ENCODE data around the gene SPOCK1. TPM values are rescaled to one million over a fixed set of nuclear protein-coding genes. Genes with fewer than 3 reads are reported as not detected.

Gene SPOCK1
- total and polyA plus RNA-seq, 2 donors (not counting 3 experiments of a cell fraction or from before 2014, with no cell fraction given), result 144 to 280 TPM

GRCh38 chr5:137144656-137145055 lies 354.5 kb downstream of the SPOCK1 start:
- no peaks in the 10 kb centered on the region for H3K36me3 ChIP-seq (ENCODE audit: control insufficient read depth in 2 of 2, extremely low read depth in 1 of 2, insufficient read depth in 2 of 2, low read length in 2 of 2)
- no peak for DNase-seq (ENCODE audit: low read depth, low spot score)
- BruUV-seq (replicated peaks), result no TSS peak
- no peaks in the 10 kb centered on the region for H4K20me1 ChIP-seq (replicated peaks; ENCODE audit: control insufficient read depth, extremely low read depth, insufficient read depth, low read length)
- no peak overlapping the region for H3K4me3 ChIP-seq (replicated peaks in 1 of 3; ENCODE audit: insufficient read depth in 1 of 3, low read depth in 1 of 3, low read length in 3 of 3)
- H3K9me3 ChIP-seq (replicated peaks; ENCODE audit: control insufficient read depth, insufficient read depth, low read length), result no peaks in the 10 kb centered on the region
- peaks cover 11% of the 10 kb centered on the region for H3K4me1 ChIP-seq (ENCODE audit: control insufficient read depth, extremely low read depth, insufficient read depth, low read length)
- dilution Hi-C loops (cut with MboI; ENCODE audit: extremely low pct_ligation_motif_present, low sequenced_read_pairs) (no loop called here), intact Hi-C loops (cut with micrococcal nuclease) (no loop called here)
- ChIA-PET POLR2A (no interaction called here), CTCF (interaction anchor here (1.3 to 1.6 kb wide), 2 partner anchors 19 to 175 kb away, joined by 3 read pairs; no protein-coding TSS in a partner anchor)
- H3K27me3 ChIP-seq (ENCODE audit: control insufficient read depth in 2 of 2, insufficient read depth in 2 of 2, low read length in 2 of 2), result no peaks in the 10 kb centered on the region
- no peaks in the 10 kb centered on the region for H3K9me1 ChIP-seq (replicated peaks; ENCODE audit: control insufficient read depth, extremely low read depth, insufficient read depth, low read length)
- no peak overlapping the region for H2AFZ ChIP-seq (ENCODE audit: low read depth, low read length)
- H3K27ac ChIP-seq (ENCODE audit: insufficient read depth, low read depth, low read length), result no peak overlapping the region
- peaks cover 21% of the 10 kb centered on the region for H3K79me2 ChIP-seq (ENCODE audit: control insufficient read depth, insufficient read depth, low read length)
- no peak overlapping the region for H3K4me2 ChIP-seq (ENCODE audit: insufficient read depth, low read length)
- TF ChIP-seq MAX (IDR thresholded peaks at IDR 0.05; ENCODE audit: insufficient read depth, insufficient read length) (no peak), CTCF (IDR thresholded peaks at IDR 0.05; ENCODE audit: extremely low read depth in 1 of 2, insufficient read depth in 1 of 2, low read depth in 1 of 2, low read length in 2 of 2) (no peak), JUN (IDR thresholded peaks at IDR 0.05; ENCODE audit: borderline replicate concordance, insufficient read depth, insufficient read length, low read depth) (no peak), MYC (IDR thresholded peaks at IDR 0.05; ENCODE audit: low read depth, low read length) (no peak), EZH2 (IDR thresholded peaks at IDR 0.05; ENCODE audit: borderline replicate concordance, low read depth, low read length, severe bottlenecking) (no peak), POLR2A (IDR thresholded peaks at IDR 0.05; ENCODE audit: low read depth, low read length) (no peak)
- no peak for FAIRE-seq
- no peak overlapping the region for H3K9ac ChIP-seq (replicated peaks; ENCODE audit: extremely low read depth, insufficient read depth, low read length)

All from endothelial cell of umbilical vein (primary cell).